HG02943 (cell line): ENCODE results near the gene MYO15B.

Experiments used
- ATAC-seq: cut with Tn5 transposase; IDR thresholded peaks from one replicate; pipeline ENCODE4 v1.9.1; 2021; ENCODE audit warnings: mild to moderate bottlenecking, low read depth, moderate library complexity; ENCODE audit not compliant: unreplicated experiment

Gene MYO15B

GRCh38 chr17:75650874-75651273, 63.3 kb downstream of the MYO15B start:
- ATAC-seq, result no peak

GRCh38 chr17:75652341-75652740, 64.7 kb downstream of the MYO15B start:
- no peak for ATAC-seq

- no peak for ATAC-seq
These were observed 65.4 kb downstream of the MYO15B start for GRCh38 chr17:75652934-75653549.

GRCh38 chr17:75654176-75654575, 66.6 kb downstream of the MYO15B start:
- no peak for ATAC-seq

GRCh38 chr17:75658237-75658636, 70.6 kb downstream of the MYO15B start:
- ATAC-seq, result no peak

- ATAC-seq, result no peak
These were observed 73.9 kb downstream of the MYO15B start for GRCh38 chr17:75661531-75661930.

GRCh38 chr17:75662511-75662910, 74.9 kb downstream of the MYO15B start:
- no peak for ATAC-seq

- ATAC-seq, result peak; percentile 48
These were observed 76.5 kb downstream of the MYO15B start for GRCh38 chr17:75664099-75664549.

GRCh38 chr17:75665981-75666380, 78.4 kb downstream of the MYO15B start:
- ATAC-seq, result no peak

GRCh38 chr17:75666959-75667790, 79.6 kb downstream of the MYO15B start, which contains the start of the genes RECQL5 and SAP30BP:
Gene RECQL5 (minus strand): TSS chr17:75667154. CDS start chr17:75666557, 597 bp downstream.
Gene SAP30BP (plus strand): TSS chr17:75667338. CDS start chr17:75667373, 35 bp downstream.
- peak; percentile 75 for ATAC-seq

GRCh38 chr17:75667825-75668224, 80.2 kb downstream of the MYO15B start:
- ATAC-seq, result no peak

- no peak for ATAC-seq
These were observed 80.9 kb downstream of the MYO15B start for GRCh38 chr17:75668489-75668888.

- no peak for ATAC-seq
These were observed 83.3 kb downstream of the MYO15B start for GRCh38 chr17:75670868-75671267.

GRCh38 chr17:75672011-75672410, 84.4 kb downstream of the MYO15B start:
- no peak for ATAC-seq

GRCh38 chr17:75673487-75673886, 85.9 kb downstream of the MYO15B start:
- no peak for ATAC-seq
